ENCODE data around the gene PEX14. TPM values are rescaled to one million over a fixed set of nuclear protein-coding genes. Genes with fewer than 3 reads are reported as not detected.

The PEX14 gene
- total and polyA plus RNA-seq, 2 donors (not counting 3 experiments of a cell fraction or from before 2014, with no cell fraction given): 19.5 to 26.5 TPM

- H3K9me1 ChIP-seq (replicated peaks; ENCODE audit: control insufficient read depth, extremely low read depth, insufficient read depth, low read length): no peaks in the 10 kb centered on the region
- H3K4me2 ChIP-seq (ENCODE audit: insufficient read depth, low read length): no peak overlapping the region
- H3K4me3 ChIP-seq (replicated peaks in 1 of 3; ENCODE audit: insufficient read depth in 1 of 3, low read depth in 1 of 3, low read length in 3 of 3): no peak overlapping the region
- no peak overlapping the region for H2AFZ ChIP-seq (ENCODE audit: low read depth, low read length)
- ChIA-PET POLR2A (no interaction called here), CTCF (interaction anchor here (0.9 kb wide), 1 partner anchor 10 kb away, joined by 3 read pairs; no protein-coding TSS in a partner anchor)
- no peak overlapping the region for H3K27ac ChIP-seq (ENCODE audit: insufficient read depth, low read depth, low read length)
- TF ChIP-seq MYC (IDR thresholded peaks at IDR 0.05; ENCODE audit: low read depth, low read length) (no peak), JUN (IDR thresholded peaks at IDR 0.05; ENCODE audit: borderline replicate concordance, insufficient read depth, insufficient read length, low read depth) (no peak), POLR2A (IDR thresholded peaks at IDR 0.05; ENCODE audit: low read depth, low read length) (no peak), GATA2 (IDR thresholded peaks at IDR 0.05; ENCODE audit: insufficient read depth, insufficient read length, low read depth, low read length) (no peak), CTCF (IDR thresholded peaks at IDR 0.05; ENCODE audit: extremely low read depth in 1 of 2, insufficient read depth in 1 of 2, low read depth in 1 of 2, low read length in 2 of 2) (no peak), POLR2AphosphoS5 (IDR thresholded peaks at IDR 0.05; ENCODE audit: insufficient read depth, low read depth, low read length) (no peak), FOS (IDR thresholded peaks at IDR 0.05; ENCODE audit: borderline replicate concordance, insufficient read depth, low read length) (no peak), EZH2 (IDR thresholded peaks at IDR 0.05; ENCODE audit: borderline replicate concordance, low read depth, low read length, severe bottlenecking) (no peak), MAX (IDR thresholded peaks at IDR 0.05; ENCODE audit: insufficient read depth, insufficient read length) (no peak)
- H3K9ac ChIP-seq (replicated peaks; ENCODE audit: extremely low read depth, insufficient read depth, low read length): no peak overlapping the region
- no peaks in the 10 kb centered on the region for H4K20me1 ChIP-seq (replicated peaks; ENCODE audit: control insufficient read depth, extremely low read depth, insufficient read depth, low read length)
- no peaks in the 10 kb centered on the region for H3K9me3 ChIP-seq (replicated peaks; ENCODE audit: control insufficient read depth, insufficient read depth, low read length)
- dilution Hi-C loops (cut with MboI; ENCODE audit: extremely low pct_ligation_motif_present, low sequenced_read_pairs) (no loop called here), intact Hi-C loops (cut with micrococcal nuclease) (no loop called here)
- no peak for FAIRE-seq
- DNase-seq (ENCODE audit: low read depth, low spot score): no peak
- no TSS peak for BruUV-seq (replicated peaks)
- H3K27me3 ChIP-seq (ENCODE audit: control insufficient read depth in 2 of 2, insufficient read depth in 2 of 2, low read length in 2 of 2): no peaks in the 10 kb centered on the region
- H3K4me1 ChIP-seq (ENCODE audit: control insufficient read depth, extremely low read depth, insufficient read depth, low read length): peaks cover 2% of the 10 kb centered on the region
- H3K79me2 ChIP-seq (ENCODE audit: control insufficient read depth, insufficient read depth, low read length): no peaks in the 10 kb centered on the region
- no peaks in the 10 kb centered on the region for H3K36me3 ChIP-seq (ENCODE audit: control insufficient read depth in 2 of 2, extremely low read depth in 1 of 2, insufficient read depth in 2 of 2, low read length in 2 of 2)
These were observed 176.0 kb downstream of the PEX14 start for GRCh38 chr1:10650556-10651388.

All from endothelial cell of umbilical vein (primary cell).